B cell (primary cell): ENCODE data around the gene GPNMB.

Experiments used
- CTCF ChIP-seq: fragments of 200-600 bp; IDR thresholded peaks from one replicate; pipeline ENCODE4 v1.8.0; 2022; ENCODE audit warnings: antibody characterized with exemption, mild to moderate bottlenecking
- EZH2 ChIP-seq: IDR thresholded peaks from 2 replicates; pipeline ENCODE4 v1.6.1; 2012; ENCODE audit warnings: borderline replicate concordance, low read depth, mild to moderate bottlenecking, moderate library complexity, low read length; ENCODE audit not compliant: insufficient read depth, poor library complexity, severe bottlenecking

- TF ChIP-seq CTCF (no peak), EZH2 (no peak)
These were observed 29.8 kb downstream of the GPNMB start for GRCh38 chr7:23276376-23276775.
